Embryonic facial prominence (tissue), 1 donor: ENCODE data around the gene PYROXD2.

Experiments used
- DNase-seq: peaks from one replicate; pipeline ENCODE4 v3.0.0-alpha.2; 2016; ENCODE audit errors: extremely low spot score

The PYROXD2 gene

DNA sequence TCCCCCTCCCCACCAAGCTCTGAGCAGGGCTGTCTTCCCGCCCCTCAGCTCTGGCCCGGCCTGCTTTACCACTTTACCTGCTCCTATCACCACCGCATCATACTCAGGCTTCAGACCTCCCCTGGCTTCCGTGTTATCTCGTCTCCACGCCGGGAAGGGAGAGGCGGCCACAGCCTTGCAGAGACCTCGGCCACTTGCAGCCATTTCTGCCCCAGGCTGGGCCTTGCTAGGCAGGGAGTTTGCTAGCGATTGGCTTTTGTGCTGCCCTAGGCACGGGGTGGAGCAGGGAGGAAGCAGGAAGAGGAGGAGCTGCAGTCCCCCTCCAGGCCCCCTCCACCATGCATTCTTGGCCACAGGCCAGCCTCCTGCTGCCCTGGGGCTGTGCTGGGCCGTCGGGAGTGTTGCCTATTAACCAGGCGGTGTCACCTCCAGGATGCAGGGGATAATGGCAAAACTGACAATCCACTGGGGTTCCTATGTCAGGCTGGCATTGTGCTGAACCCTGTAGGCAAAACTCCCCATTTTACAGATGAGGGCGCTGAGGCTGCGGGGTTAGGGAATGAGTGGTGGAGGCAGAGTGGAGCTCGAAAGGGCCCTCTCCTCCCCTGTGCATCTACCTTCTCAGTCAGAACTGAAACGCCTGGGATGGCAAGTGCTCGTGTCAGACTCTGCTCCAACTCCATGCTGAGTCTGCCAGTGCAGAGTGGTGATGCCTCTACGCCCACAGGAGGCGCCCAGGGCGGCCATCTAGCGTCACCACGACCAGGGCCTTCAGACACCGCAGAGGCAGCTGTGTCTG lies at the start of gene PYROXD2:
Gene PYROXD2 (minus strand): TSS at position 251 of the 799 bp plus-strand sequence. CDS start 47 bp downstream, at position 204.
- peak; percentile 73 for DNase-seq

DNA sequence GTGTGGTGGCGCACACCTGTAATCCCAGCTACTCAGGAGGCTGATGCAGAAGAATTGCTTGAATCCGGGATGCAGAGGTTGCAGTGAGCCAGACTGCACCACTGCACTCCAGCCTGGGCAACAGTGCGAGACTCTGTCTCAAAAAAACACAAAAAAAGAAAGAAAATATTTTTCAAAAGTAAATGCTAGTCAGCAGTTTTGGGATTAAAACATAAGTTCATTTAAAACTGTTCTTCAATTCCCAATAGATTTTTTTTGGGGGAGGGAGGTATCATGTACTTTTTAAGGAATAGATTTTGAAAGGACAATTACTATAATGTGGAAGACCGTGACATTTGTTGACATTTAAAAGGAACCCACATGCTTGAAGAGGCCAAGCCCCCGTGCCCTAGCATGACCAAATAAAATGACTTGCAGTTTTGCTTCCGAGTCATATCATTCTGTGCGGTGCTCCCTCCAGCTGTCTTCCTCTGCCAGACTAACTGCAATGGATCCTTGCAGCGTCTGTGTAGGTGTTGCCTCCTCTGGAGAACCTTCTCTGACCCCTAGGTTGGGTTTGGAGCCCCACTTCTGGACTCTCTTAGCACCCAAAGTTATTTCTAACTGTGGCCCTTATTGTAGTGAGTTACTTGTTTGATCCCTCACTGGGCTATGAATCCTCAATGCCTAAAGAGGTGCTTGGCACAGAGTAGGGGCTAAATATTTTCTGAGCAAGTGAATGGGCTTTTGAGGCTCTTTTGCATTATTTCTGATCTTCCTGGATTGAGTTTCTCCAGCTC lies 49.2 kb upstream of the PYROXD2 start:
- no peak for DNase-seq

DNA sequence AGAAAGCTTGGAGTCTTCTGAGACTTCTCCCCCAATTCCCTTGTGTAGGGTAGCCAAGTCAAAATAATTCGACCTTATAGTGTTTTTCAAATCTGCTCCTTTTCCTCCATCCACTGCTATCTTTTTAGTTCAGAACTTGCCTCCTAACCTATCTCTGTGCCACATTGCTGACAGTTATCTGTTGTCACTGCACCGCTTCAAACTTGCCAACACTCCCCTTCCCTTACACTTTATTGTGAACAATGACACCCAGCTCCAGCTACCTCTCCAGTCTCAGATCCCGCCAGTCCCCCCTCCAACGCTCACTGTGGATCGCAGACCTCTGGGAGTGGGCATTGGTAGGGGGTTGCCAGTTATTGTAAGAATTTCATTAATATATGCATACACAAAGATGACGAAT lies 48.0 kb upstream of the PYROXD2 start:
- no peak for DNase-seq

DNA sequence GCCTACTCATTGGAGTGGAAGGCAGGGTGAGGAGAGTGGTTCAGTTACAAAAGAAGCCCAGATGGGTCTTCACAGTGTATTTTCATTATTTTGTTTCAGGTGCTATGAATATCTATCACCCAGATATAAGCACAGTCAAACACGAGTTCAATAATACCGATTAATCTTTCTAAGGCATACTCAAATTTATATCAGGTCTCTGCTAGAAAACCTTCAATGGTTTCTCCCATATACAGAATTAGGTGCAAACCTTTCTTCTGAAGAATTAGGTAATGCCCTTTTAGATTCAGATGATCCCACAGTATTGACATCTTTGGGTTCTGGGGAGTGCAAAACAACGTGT lies 46.5 kb upstream of the PYROXD2 start:
- no peak for DNase-seq

DNA sequence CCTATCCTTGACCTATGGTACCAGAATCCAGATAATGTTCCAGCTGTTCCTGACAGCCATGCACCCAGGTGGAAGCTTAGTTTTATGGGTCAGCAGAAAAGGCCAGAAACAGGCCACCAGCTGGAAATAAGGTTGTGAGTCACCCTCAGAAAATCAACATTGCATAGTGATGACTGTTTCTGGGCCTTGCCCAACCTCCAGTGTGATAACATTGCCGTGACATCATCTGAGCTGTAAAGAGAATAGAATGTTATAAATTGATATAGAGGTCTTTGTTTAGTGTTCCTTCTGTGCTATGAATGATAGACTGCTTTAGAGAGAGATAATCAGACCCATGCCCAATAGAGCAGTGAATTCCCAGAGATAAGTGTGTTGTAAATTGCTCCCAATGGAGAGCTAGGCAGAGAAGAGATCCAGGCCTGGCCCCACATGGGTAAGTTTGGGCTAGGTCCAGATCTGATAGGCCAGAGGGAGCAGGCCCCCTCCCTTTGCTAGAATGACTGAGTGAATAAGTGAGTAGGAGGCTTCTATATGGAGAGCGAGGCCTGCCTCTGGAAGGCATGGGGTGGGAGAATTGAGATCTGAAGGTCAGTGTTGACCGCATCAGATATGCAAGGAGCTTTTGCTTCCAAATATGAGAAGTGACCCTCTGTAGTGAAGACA lies 46.0 kb upstream of the PYROXD2 start:
- no peak for DNase-seq

DNA sequence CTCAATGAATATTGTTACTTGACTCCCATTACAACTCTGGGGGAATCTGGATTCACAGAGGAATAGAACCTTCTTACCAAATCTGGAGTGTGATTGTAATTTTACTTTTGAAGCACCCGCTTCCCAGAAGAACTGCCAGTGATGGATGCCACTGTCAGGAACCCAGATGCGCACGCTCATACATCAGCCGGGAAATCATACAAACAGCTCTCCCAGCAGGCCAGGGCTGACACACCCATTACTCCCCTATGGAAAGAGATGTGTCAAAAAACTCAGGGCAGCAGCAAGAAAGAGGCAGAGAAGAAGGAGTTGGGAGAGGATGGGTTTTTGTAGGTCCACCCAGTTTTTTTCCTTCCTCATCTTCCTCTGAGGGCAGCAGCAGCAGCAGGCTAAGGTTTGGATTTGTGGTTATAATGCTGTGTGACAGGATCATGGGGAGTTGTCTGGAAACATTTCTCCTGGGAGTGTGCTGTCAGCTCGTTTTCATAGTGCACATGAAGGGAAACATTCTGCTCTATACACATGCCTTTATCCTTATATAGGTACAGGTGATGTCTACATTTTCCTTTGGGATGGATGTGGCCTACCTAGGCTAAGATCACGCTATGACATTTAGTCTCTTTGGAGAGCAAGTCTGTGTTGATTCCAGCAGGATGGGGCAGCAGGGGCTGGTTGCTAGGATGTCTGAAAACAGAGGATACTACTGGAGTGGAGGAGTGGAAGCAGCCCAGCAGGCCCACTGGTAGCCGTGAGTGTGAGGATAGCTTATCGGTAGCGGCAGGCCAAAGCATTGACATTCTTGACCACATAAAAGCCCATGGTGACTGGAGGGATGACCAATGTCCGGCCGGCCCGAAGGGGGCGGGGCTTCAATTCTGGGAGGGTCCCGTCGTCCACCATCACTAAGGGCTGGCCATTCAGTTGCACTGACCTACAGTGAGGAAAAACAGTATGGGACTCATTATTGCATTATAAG lies 44.1 kb upstream of the PYROXD2 start:
- no peak for DNase-seq

DNA sequence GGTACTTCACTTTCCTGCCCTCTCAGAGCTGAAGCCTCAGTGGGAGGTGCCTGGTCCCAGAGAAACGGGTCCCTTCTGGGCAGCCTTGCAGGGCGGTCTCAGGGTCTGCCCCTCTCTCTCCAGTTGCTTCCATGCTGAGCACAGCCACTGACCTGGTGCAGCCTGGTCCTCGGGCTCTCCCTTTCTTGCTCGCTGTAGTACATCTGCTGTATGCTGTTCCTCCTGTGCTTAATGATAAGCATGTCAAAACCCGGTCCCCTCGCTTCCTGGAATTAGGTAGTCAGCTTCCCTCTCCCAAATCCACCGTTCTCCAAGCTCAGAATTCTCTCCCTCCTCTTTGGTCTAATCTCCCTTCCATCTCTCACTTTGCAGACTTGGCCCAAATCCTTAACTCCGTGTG lies 42.7 kb upstream of the PYROXD2 start:
- DNase-seq = no peak

DNA sequence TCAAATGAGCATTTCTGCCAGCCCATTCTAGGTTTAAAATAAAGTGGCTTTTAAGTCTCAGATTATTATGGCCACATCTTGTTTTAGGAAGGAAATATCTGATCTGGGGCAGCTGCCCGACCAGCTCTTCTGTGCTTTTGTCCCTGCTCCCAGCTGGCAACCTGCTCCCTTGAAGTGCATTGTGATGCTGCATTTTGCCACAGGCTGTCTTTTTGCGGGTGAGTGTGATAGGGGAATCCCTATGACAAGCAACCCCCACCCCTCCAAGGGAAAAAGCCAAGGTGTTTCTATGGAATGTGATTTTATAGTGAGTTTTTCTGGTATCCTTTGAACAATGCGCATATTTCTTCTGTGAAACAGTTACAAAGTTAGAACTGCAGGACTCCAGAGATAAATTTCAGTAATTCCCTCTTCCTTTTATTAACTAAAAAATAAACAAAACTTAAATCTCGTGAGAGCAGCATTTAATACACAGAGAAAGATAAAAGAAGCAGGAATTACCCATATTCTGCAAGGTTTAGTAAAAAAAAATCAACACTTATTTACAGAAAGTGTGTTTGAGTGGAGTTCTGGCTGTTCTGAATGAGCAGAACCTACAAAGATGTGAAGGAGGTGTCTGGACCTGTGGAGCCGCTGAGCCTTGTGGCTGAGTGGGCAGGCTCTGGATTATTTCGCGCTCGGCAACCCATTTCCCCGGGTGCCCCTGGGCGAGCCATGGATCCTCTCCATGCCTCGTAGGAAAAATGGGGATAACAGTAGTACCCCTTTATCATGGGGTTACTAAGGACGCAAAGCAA lies 41.9 kb upstream of the PYROXD2 start:
- DNase-seq = no peak

DNA sequence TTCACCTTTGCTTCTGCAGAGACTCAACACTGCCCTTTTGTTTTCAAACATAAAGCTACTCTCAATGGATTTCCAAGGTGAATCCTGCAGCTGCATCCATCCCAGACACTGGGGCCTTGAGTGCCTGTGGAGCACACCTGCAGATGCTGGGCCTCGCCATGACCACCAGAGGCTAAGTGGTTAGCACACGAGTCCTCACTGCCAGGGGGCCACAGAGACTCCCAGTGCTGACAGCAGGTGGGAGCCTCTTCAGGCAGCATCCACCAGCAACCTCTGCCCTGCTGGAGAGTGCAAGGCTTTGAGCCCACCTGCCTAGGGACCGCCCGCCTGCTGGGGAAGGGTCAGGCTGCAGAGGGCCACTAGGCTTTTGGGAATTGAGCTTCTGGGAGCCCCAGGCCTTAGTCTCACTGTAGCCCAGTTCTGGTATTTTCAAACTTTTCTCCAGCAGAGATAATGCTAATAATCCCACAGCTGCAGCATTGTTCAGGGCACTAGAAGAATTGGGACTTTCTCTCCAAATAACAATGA lies 41.1 kb upstream of the PYROXD2 start:
- DNase-seq = no peak

DNA sequence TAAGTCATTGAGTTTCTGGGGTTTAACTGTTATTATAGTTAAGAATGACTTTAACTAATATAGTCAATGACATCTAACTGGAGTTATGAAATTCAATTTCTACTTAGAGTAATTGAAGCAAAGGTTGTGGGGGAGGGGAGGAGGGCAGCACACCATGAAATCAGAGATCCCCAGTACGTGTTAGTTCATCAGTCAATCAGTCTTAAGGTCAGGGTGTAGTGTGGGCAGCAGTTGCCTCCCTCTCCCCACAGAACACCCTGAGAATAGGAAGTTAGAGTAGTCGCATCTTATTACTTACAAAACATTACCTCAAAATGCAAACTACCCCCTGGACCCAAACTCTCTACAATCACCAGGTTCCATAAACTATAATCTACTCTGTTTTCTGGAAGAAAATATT lies 38.7 kb upstream of the PYROXD2 start:
- no peak for DNase-seq

DNA sequence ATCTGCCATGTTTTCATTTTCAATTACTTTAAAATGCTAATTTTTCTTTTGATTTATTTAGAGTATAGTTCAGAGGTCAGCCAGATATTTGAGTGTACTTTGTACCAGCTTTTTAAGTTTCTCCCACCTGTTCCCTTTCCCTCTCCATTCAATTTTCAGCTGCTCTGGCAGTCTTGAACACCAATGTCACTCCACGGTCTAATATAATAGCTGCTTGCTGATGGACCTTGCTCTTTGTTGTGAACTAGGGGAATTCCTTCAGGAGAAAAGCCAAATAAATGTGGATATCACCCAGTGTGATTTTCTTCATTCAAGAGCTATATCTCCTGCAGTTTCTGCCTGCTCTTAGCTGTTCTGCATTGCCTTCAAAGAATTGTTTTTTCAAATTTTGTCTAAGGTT lies 35.6 kb upstream of the PYROXD2 start:
- DNase-seq = no peak

DNA sequence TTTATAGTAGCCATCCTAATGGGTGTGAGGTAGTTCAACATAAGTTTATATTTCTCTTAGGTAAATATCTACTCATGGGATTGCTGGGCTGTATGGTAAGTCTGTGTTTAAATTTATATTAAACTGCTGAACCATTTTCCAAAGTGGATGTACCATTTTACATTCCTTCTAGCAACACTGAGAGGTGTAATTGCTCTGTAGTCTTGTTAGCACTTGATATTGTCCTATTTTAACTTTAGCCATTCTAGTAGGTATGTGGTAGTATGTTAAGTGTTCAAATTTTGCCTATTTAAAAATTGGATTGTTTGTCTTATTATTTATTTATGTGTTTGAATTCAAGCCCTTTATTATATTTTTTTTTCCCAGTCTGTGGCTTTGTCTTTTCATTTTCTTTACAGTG lies 34.3 kb upstream of the PYROXD2 start:
- no peak for DNase-seq

DNA sequence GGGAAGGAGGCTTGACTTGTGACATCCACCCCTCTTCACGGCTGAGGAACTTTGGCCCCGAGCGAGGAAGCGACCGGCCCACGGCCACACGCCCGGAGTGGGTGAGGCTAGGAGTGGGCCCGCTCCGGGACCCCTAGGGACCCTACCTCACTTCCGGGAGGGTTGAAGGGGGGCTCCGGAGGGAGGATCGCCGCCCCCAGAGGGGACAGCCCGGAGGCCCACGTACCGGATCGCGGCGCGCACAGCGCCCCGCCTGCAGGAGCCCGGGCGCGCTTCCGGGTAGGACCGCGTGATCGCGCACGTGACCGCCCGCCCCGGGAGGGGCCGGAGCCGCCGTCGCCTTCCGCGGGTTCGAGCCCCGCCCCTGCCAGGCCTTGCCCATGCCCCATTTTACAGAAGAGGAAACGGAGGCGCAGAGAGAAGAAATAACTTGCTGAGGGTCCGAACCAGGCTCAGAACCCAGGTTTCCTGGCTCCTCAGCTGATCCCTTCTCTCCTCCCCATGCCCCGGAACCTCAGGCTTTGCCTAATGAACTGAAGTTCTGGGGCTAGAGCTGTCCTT lies 31.8 kb upstream of the PYROXD2 start, which contains the start of gene HPS1:
Gene HPS1 (minus strand): TSS at position 275 of the 561 bp plus-strand sequence. CDS start 3,695 bp downstream, outside the sequence.
- peak; percentile 53 for DNase-seq

DNA sequence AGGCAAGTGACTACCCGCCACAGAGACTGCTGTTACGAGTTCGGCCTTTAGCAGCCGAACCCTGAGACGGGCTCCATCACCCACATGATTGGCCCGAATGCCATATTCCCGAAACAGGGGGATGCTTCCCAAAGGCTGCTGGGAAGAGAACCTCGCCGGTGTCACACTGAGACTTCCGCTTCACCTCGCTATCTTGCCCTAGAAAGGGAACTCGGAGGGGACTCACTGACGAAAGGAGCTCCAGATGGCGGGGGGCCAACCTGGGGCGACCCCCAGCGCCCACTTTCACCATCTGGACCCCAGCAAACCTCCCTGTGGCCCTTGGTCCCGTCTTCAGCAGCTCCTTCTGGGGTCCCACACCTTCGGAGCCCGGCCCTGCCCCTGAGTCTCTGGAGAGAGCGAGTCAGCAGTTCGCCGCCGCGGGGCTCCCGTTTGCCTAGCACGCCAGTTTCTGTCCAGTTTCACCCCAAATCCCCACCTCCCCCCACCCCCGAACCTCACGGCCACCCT lies 31.2 kb upstream of the PYROXD2 start:
- DNase-seq = no peak

DNA sequence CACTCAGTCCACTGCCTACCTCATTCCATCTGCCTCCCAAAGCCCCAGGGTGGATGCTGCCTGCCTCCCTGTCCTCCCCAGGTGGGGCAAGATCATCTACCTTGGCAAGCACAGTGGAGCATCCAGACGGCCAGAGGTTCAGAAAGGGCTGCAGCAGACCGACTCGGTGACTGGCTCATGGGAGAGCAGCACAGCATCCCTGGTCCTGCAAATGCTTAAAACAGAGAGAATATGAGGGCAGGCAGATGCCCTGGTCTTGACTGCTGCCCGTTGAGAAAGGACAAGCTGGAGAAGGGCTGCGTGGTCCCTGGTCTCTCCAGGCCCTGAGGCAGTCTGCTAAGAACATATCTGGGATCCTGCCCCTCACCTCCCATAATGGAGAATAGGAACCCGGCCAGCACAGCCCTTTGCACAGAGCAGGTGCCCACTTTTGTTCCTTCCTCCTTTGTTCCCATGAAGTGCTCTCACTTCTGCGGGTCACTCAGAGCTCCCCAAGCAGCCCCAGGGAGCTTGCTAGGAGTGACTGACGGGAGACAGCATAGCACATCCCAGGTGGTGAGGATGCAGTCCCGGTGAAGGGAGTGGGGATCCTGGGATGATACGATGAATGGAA lies 30.3 kb upstream of the PYROXD2 start:
- DNase-seq = no peak

DNA sequence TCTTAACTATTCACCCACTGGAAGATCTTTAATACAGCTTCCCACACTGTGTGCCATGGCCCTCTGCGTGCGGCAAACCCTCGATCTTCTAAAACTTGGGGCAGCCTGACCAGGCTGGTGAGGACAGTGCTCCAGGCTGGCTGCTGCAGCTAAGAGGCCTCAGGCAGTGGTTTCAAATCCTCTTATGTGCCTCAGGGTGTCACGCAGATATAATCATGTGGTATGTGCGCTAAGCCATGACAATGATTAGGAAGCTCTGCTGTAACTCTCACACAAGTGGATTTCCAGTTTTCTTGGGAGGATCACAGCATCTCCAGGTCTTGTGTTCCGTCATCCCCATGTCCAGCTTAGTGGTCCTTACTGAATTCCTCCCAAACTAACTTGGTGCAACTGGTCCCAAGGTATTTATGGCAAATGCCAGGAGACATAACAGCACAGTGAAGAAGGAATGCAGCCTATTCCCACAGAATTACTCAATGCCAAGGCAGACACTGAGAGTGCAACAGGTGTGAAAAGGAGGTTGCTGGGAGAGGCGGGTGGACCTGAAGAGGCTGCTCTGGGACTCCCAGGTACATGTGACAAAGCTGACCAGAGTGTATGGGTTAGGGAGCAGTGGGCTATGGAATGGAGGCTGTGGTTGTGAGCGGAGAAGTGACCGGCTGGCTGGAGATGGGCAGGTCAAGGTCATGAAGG lies 29.5 kb upstream of the PYROXD2 start:
- no peak for DNase-seq

DNA sequence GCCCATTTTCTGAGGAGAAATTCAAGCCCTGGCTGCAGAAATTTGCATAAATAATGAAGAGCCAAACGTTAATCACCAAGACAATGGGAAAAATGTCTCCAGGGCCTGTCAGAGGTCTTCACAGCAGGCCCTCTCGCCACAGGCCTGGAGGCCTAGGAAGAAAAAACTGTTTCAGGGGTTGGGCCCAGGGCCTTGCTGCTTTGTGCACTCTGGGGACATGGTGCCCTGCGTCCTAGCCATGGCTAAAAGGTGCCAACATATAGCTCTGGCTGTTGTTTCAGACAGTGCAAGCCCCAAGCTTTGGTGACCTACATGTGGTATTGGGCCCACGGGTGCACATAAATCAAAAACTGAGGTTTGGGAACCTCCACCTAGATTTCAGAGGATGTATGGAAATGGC lies 23.7 kb upstream of the PYROXD2 start:
- no peak for DNase-seq

DNA sequence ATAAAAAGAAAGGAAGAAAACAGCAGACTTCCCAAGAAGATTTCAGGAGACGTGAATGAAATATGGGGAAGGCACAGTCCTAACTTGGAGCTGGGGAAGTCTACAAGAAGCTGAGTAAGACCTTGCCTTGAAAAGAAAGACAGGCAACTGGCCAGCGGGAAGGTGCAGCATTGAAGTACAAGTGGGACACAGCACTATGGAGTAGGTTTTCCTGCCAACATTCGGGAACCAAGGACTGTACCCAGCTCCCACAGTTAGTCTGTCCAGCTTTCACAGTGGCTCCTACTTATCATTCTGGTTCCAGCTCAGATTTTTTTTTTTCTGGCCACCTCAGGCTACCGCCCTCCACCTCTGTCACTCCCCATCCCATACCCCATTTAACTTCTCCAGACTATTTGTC lies 21.7 kb upstream of the PYROXD2 start:
- DNase-seq = no peak

DNA sequence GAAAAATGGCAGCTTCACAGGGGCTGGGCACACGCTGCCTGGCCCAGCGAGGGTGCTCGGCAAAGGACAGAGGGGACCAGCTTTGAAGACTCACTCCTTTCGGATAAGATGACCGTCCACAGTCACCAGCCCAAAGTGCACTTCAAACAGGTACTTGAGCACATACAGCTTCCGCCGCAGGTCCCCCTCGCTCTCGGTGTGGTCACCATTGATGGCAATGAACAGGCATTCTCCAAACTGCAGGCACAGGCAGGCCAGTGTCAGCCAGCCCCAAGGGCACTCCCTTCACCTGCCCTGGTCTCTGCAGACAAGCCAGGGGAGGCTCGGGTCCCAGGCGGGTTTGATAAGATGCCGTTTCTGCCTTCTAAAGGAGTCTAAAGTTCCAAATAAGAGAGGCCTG lies 20.2 kb upstream of the PYROXD2 start:
- no peak for DNase-seq
